K562 (cell line): ENCODE results near the gene RHAG. TPM values are rescaled to one million over a fixed set of nuclear protein-coding genes. Genes with fewer than 3 reads are reported as not detected.
"Not testable (repeated sequence)": the region's sequence is repeated elsewhere in the genome, so short reads cannot be mapped to it uniquely, and the experiment has no call there.

Source experiments
- ATAC-seq: fragments of 200-7000 bp; cut with Tn5 transposase; 3 replicates; pipeline ENCODE4 v1.9.1; 2020; ENCODE audit warnings: moderate library complexity
- BruUV-seq: library from RNA; stranded (reverse); fragments of 400-500 nt; replicated peaks from 2 replicates; lab custom pipeline; 2021; lab: Mats Ljungman, UMichigan
- CTCF ChIA-PET: fragments of 300-600 bp; formaldehyde crosslinking; extraction: SDS; loops from one replicate; lab custom pipeline; 2021; ENCODE audit warnings: low intra/inter-chr PET ratio; lab: Yijun Ruan, JAX
- POLR2A ChIA-PET: fragments of 300-600, 350-650 bp; sonication (Branson Sonifier 250); formaldehyde crosslinking; extraction: SDS; loops from one replicate; lab custom pipeline; 2021; ENCODE audit warnings: antibody characterized with exemption, inconsistent platforms; lab: Yijun Ruan, JAX
- DNase-seq, 4 experiments: peaks; one replicate each; pipeline versions ENCODE4 v3.0.0 to v3.0.0-alpha.2; 2011 to 2018; ENCODE audit warnings: low spot score in 3 of 4, mixed read lengths in 3 of 4; ENCODE audit errors: extremely low read depth in 1 of 4
- FAIRE-seq: peaks from 2 replicates; lab custom pipeline; 2011; peaks lifted over from hg19 to GRCh38; lab: Jason Lieb, UNC
- H2AFZ ChIP-seq: 2 replicates; pipeline ENCODE4 v1.6.0; 2011; ENCODE audit warnings: low read depth, low read length, control low read depth, inconsistent platforms
- H3K27ac ChIP-seq: fragments of 200-600 bp; 3 replicates; pipeline ENCODE4 v1.8.0; 2011; ENCODE audit warnings: low read depth, mild to moderate bottlenecking, control low read depth, inconsistent platforms, low read length, moderate library complexity, mixed read lengths; ENCODE audit errors: extremely low read depth
- H3K27me3 ChIP-seq, 2 experiments: fragments of 300-600 bp in 1 of 2; 2 replicates in 1 of 2; 3 replicates in 1 of 2; pipeline versions ENCODE4 v1.6.0 to v1.8.0; 2011; ENCODE audit warnings: inconsistent platforms in 2 of 2, low read length in 2 of 2, mild to moderate bottlenecking in 1 of 2, mixed read lengths in 1 of 2, moderate library complexity in 1 of 2; ENCODE audit not compliant: control insufficient read depth in 2 of 2, insufficient read depth in 2 of 2
- H3K36me3 ChIP-seq: fragments of 300-600 bp; 3 replicates; pipeline ENCODE4 v1.8.0; 2011; ENCODE audit warnings: mild to moderate bottlenecking, low read length, inconsistent platforms; ENCODE audit not compliant: control insufficient read depth, insufficient read depth
- H3K4me1 ChIP-seq, 2 experiments: fragments of 200-600 bp in 1 of 2; replicated peaks in 1 of 2; 2 replicates in 1 of 2; 3 replicates in 1 of 2; pipeline versions ENCODE4 v1.5.1 to v1.8.0; 2011; ENCODE audit warnings: inconsistent platforms in 2 of 2, low read length in 2 of 2, mild to moderate bottlenecking in 1 of 2, mixed read lengths in 1 of 2, moderate library complexity in 1 of 2; ENCODE audit not compliant: control insufficient read depth in 2 of 2, insufficient read depth in 2 of 2
- H3K4me2 ChIP-seq: 2 replicates; pipeline ENCODE4 v1.6.1; 2011; ENCODE audit warnings: low read length, control low read depth, inconsistent platforms, mixed read lengths; ENCODE audit not compliant: insufficient read depth
- H3K4me3 ChIP-seq: fragments of 200-600 bp; sonication (generic), shearing (Covaris generic); 2 replicates; pipeline ENCODE4 v1.5.1; 2016; ENCODE audit warnings: control low read depth, inconsistent platforms
- H3K79me2 ChIP-seq: fragments of 200-600 bp; 3 replicates; pipeline ENCODE4 v1.8.0; 2011; ENCODE audit warnings: low read length, inconsistent platforms; ENCODE audit not compliant: control insufficient read depth, insufficient read depth
- H3K9ac ChIP-seq, 2 experiments: 2 replicates each; pipeline versions ENCODE4 v1.6.0 to v1.6.1; 2011; ENCODE audit warnings: low read depth in 2 of 2, low read length in 2 of 2, control low read depth in 1 of 2, inconsistent platforms in 1 of 2, mild to moderate bottlenecking in 1 of 2, mixed read lengths in 1 of 2; ENCODE audit not compliant: insufficient read depth in 1 of 2
- H3K9me1 ChIP-seq: one replicate; pipeline ENCODE4 v1.6.0; 2011; ENCODE audit warnings: inconsistent platforms, mild to moderate bottlenecking, low read length, moderate library complexity; ENCODE audit not compliant: control insufficient read depth, insufficient read depth
- H3K9me3 ChIP-seq: replicated peaks from 2 replicates; pipeline ENCODE4 v1.5.1; 2011; ENCODE audit warnings: low read depth, low read length, inconsistent platforms; ENCODE audit not compliant: control insufficient read depth, insufficient read depth
- H4K20me1 ChIP-seq: replicated peaks from 2 replicates; pipeline ENCODE4 v1.6.1; 2011; ENCODE audit warnings: low read length, inconsistent platforms, mixed read lengths; ENCODE audit not compliant: control insufficient read depth, insufficient read depth
- ARHGAP35 ChIP-seq: fragments of 450-650 bp; IDR thresholded peaks from 2 replicates; pipeline ENCODE4 v1.6.1; 2018; ENCODE audit not compliant: partially characterized antibody
- POLR2A ChIP-seq: fragments of 450-650 bp; conservative IDR thresholded peaks from 2 replicates; pipeline ENCODE4 v1.6.1; 2016
- POLR2B ChIP-seq: fragments of 450-650 bp; IDR thresholded peaks from 2 replicates; pipeline ENCODE4 v1.6.1; 2018; ENCODE audit warnings: low read depth; ENCODE audit not compliant: partially characterized antibody
- POLR2G ChIP-seq: fragments of 200-400 bp; formaldehyde crosslinking; IDR thresholded peaks from 2 replicates; pipeline ENCODE4 v1.6.1; 2017; ENCODE audit warnings: low read depth, mild to moderate bottlenecking, antibody characterized with exemption, low read length, moderate library complexity
- RBM22 ChIP-seq: fragments of 200-400 bp; formaldehyde crosslinking; IDR thresholded peaks from 2 replicates; pipeline ENCODE4 v1.6.1; 2018; ENCODE audit warnings: low read length, low read depth; ENCODE audit not compliant: poor library complexity, severe bottlenecking
- SPI1 ChIP-seq: IDR thresholded peaks from 2 replicates; pipeline ENCODE4 v1.6.1; 2011; ENCODE audit warnings: low read depth, low read length, control low read depth, borderline replicate concordance
- SUPT5H ChIP-seq: fragments of 450-650 bp; IDR thresholded peaks from 2 replicates; pipeline ENCODE4 v1.6.1; 2016
- WGBS: fragments of 100-300 bp; shearing (Covaris generic); methylation state at CpG from one replicate; pipeline ENCODE4 v1.1.6; 2016; ENCODE audit warnings: low coverage, mixed read lengths; ENCODE audit not compliant: insufficient coverage; ENCODE audit errors: missing lambda C conversion rate; 5-methylcytosine and 5-hydroxymethylcytosine counted together
- in situ Hi-C: fragments of 300-500 bp; cut with MboI; formaldehyde crosslinking; loops from 4 replicates; pipeline ENCODE4 v1.15.0; 2018; ENCODE audit warnings: inconsistent platforms, mixed read lengths
- intact Hi-C: fragments of 100-400 bp; cut with micrococcal nuclease; formaldehyde crosslinking; loops from 2 replicates; pipeline ENCODE4 v1.14.2; 2022
- polyA plus RNA-seq, 8 experiments: library from polyadenylated mRNA; depleted of rRNA in 4 of 8; stranded (reverse) in 5 of 8; unstranded in 3 of 8; fragments of >200 nt; fragmentation: Nextera tagmentation in 2 of 8; fragmentation: Illumina TruSeq in 1 of 8; extraction: Ambion mirVana in 2 of 8; extraction: Trizol in 1 of 8; gene quantifications; 2 replicates each; pipeline versions ENCODE4 v1.2.1 to v1.2.3, GENCODE V29; 2011 to 2014; ENCODE audit warnings: inconsistent platforms in 1 of 8, missing spikeins in 1 of 8
- total RNA-seq, 7 experiments: library from RNA; depleted of rRNA in 6 of 7; stranded (reverse); fragments of >200 nt in 6 of 7; fragmentation: Illumina TruSeq in 2 of 7; extraction: Trizol in 2 of 7; gene quantifications; 2 replicates each; pipeline versions ENCODE4 v1.2.1 to v1.2.3, GENCODE V29; 2011 to 2021; ENCODE audit warnings: low replicate concordance in 1 of 7
- TF ChIP-seq, protein P1 (sequence below): fragments of 450-650 bp; IDR thresholded peaks from 2 replicates; pipeline ENCODE4 v1.7.1; 2018; ENCODE audit warnings: mild to moderate bottlenecking, low read depth; ENCODE audit not compliant: partially characterized antibody

Gene RHAG
- total and polyA plus RNA-seq, 9 of the 15 experiments (the other 6 are each of a cell fraction or from before 2014, with no cell fraction given), result 290 to 1,202 (median 505) TPM

DNA sequence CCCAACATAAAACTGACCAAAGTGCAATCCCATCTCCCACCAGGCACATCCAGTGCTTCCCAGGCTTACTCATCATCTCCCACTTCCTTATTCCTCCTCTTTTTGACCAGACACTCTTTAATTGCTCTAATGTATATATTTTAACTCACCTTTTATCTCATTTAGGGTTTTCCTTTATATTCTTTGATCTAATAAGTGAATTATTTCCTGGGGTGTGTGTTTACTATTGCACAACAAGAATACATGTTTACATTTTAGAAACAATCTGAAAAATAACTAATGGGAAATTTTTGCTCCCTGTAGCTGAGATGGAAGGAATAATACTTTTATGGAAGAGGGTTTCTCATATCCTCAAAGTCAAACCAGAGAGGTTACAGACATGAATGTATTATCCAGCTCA lies 18.4 kb downstream of the RHAG start (continued):
- TF ChIP-seq RBM22 (peak; percentile 57), POLR2G (0 out of 2 replicates have a peak, but pooled peaks have one; percentile 12), SPI1 (peak; percentile 56)

DNA sequence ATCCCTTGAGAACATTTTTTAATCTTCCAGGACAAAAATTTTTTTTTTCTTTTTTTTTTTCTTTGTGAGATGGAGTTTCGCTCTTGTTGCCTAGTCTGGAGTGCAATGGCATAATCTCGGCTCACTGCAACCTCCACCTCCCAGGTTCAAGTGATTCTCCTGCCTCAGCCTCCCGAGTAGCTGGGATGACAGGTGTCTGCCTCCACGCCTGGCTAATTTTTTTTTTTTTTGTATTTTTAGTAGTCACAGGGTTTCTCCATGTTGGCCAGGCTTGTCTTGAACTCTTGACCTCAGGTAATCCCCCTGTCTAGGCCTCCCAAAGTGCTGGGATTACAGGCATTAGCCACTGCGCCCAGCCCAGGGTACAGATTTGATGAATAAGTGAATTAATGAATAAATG lies 22.5 kb downstream of the RHAG start:
- H4K20me1 ChIP-seq, H3K4me2 ChIP-seq, H3K4me1 ChIP-seq, ATAC-seq, H3K9ac ChIP-seq, BruUV-seq, H3K9me3 ChIP-seq, FAIRE-seq, H3K27me3 ChIP-seq, CTCF ChIA-PET, DNase-seq, in situ Hi-C loops, H3K4me3 ChIP-seq, H3K27ac ChIP-seq, H2AFZ ChIP-seq, H3K9me1 ChIP-seq: not testable (repeated sequence)
- Histone ChIP-seq H3K79me2 (peaks cover 32% of the 10 kb centered on the region), H3K36me3 (peaks cover 97% of the 10 kb centered on the region)
- POLR2A ChIA-PET, result interaction anchor here (0.6 kb wide), 2 partner anchors 9 to 359 kb away, joined by 3 read pairs; no protein-coding TSS in a partner anchor
- TF ChIP-seq SUPT5H (peak; percentile 77), POLR2A (peak; percentile 71), POLR2B (peak; percentile 78), ARHGAP35 (peak; percentile 67)
- TF ChIP-seq, protein P1, sequence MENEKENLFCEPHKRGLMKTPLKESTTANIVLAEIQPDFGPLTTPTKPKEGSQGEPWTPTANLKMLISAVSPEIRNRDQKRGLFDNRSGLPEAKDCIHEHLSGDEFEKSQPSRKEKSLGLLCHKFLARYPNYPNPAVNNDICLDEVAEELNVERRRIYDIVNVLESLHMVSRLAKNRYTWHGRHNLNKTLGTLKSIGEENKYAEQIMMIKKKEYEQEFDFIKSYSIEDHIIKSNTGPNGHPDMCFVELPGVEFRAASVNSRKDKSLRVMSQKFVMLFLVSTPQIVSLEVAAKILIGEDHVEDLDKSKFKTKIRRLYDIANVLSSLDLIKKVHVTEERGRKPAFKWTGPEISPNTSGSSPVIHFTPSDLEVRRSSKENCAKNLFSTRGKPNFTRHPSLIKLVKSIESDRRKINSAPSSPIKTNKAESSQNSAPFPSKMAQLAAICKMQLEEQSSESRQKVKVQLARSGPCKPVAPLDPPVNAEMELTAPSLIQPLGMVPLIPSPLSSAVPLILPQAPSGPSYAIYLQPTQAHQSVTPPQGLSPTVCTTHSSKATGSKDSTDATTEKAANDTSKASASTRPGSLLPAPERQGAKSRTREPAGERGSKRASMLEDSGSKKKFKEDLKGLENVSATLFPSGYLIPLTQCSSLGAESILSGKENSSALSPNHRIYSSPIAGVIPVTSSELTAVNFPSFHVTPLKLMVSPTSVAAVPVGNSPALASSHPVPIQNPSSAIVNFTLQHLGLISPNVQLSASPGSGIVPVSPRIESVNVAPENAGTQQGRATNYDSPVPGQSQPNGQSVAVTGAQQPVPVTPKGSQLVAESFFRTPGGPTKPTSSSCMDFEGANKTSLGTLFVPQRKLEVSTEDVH, result peak; percentile 58
- intact Hi-C loops, result loop anchor here (10.0 kb wide), 1 partner anchor 1829 kb away; the partner anchor contains the start of gene OPN5
- WGBS, result 95% methylated on average over 5 of the region's 5 CpGs
